Measurements from ENCODE around the gene ESPN. TPM values are rescaled to one million over a fixed set of nuclear protein-coding genes. Genes with fewer than 3 reads are reported as not detected.

Gene ESPN
- total RNA-seq, 2 experiments from 2014 or later = 0.83 to 0.99 TPM

DNA sequence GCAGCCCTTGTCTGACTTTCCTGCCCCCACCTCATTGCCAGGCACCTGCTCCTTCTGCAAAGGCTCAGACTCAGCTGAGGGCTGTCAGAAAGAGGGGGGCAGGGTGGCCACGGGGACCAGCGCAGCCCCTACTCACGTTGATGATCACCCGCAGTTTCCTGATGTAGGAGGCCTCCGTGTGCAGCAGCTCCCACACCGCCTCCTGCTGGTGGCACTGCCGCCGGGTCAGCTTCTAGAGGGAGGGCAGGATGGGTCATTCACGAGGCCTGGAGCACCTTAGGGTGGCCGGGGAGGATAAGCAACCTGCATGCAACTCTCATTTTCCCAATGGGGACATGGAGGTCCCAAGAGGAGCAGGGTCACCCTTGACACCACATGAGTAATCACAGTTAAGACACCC, 47.8 kb downstream of the ESPN start:
- ATAC-seq (no peak), DNase-seq (no peak)
- Mint-ChIP-seq H3K27me3 (no peaks in the 10 kb centered on the region), H3K4me1 (ENCODE audit: low read depth) (peaks cover 2% of the 10 kb centered on the region), H3K27ac (no peak overlapping the region), H3K9me3 (no peaks in the 10 kb centered on the region), H3K36me3 (ENCODE audit: low read depth) (no peaks in the 10 kb centered on the region), H3K4me3 (no peak overlapping the region)
- TF ChIP-seq CTCF (IDR thresholded peaks at IDR 0.05) = peak; percentile 28
- intact Hi-C loops (cut with micrococcal nuclease) = no loop called here
- POLR2A ChIA-PET = no interaction called here
- CTCF ChIA-PET = interaction anchor here (0.8 to 2.6 kb wide), 9 partner anchors 9 to 49 kb away, joined by 3 to 10 read pairs (median 4); no protein-coding TSS in a partner anchor

GRCh38 chr1:6473156-6473555, 48.6 kb downstream of the ESPN start:
- Mint-ChIP-seq H3K27me3 (no peaks in the 10 kb centered on the region), H3K4me3 (no peak overlapping the region), H3K4me1 (ENCODE audit: low read depth) (peaks cover 2% of the 10 kb centered on the region), H3K36me3 (ENCODE audit: low read depth) (no peaks in the 10 kb centered on the region), H3K9me3 (no peaks in the 10 kb centered on the region), H3K27ac (no peak overlapping the region)
- DNase-seq (no peak), ATAC-seq (no peak)
- no peak for TF ChIP-seq CTCF (IDR thresholded peaks at IDR 0.05)
- intact Hi-C loops (cut with micrococcal nuclease) = no loop called here
- CTCF ChIA-PET = interaction anchor here (0.7 to 2.6 kb wide), 7 partner anchors 8 to 59 kb away, joined by 3 to 10 read pairs (median 4); no protein-coding TSS in a partner anchor
- POLR2A ChIA-PET = no interaction called here

DNA sequence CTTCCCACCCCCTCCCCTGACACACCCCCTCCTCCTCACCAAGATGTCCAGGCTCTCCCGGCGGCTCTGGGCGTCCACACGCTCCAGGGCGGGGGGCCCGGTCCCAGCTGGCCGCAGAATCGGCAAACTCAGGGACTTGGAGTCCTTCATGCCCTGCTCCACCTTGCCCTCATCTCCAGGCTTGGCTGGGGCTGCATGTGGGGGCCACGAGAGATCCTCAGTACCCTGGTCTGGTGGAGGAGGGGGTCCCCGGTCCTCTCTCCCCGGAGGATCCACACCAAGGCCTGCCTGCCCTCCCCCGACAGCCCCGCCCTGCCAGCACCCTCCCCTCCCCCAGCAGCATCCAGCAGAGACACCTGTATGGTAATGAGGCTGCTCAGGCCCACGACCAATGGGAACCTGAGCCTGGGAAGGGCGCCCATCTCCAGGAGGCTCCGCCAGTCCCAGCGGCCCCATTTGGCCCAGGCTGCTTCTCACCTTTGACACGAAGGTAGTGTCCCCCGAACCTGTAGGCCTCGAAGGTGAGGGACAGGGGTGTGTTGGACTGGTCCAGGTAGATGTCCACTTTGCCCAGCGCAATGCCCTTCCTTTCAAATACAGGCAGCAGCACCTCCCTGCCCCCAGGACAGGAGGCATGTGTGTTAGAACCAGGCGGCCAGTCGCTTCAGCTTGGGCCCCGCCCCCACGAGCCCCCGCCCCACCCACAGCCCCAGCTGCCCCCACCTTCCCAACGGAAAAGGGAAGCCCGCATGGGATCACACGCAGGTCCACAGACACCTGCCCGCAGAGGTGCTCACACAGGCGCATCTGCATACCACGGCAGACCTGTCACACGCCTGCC, 49.6 kb downstream of the ESPN start:
- ChIA-PET CTCF (interaction anchor here (0.7 to 2.6 kb wide), 5 partner anchors 9 to 60 kb away, joined by 3 to 10 read pairs (median 3); no protein-coding TSS in a partner anchor), POLR2A (no interaction called here)
- intact Hi-C loops (cut with micrococcal nuclease) = no loop called here
- Mint-ChIP-seq H3K27ac (no peak overlapping the region), H3K4me1 (ENCODE audit: low read depth) (peaks cover 2% of the 10 kb centered on the region), H3K36me3 (ENCODE audit: low read depth) (no peaks in the 10 kb centered on the region), H3K4me3 (no peak overlapping the region), H3K9me3 (no peaks in the 10 kb centered on the region), H3K27me3 (no peaks in the 10 kb centered on the region)
- DNase-seq = no peak
- ATAC-seq = no peak
- TF ChIP-seq CTCF (IDR thresholded peaks at IDR 0.05) = no peak

DNA sequence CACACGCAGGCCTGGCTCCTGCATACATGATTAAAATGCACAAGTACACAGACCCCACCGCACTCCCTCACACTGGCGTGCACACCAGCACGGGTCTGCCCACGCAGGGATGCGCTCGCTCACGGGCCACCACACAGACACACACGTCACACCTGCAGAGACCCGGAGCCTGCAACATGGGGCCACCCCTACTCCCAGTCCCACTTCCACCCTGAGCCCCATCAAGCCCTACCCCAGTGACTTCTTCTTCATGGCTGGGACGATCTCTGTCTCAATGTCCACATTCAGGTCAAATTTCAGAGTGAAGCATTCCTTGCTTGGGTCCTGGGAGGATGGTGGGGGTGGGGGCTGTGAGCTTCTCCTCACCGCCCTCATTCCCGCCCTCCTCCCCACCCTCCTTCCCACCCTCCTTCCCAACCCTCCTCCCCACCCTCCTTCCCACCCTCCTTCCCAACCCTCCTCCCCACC, 50.3 kb downstream of the ESPN start:
- no peaks in the 10 kb centered on the region for H3K27me3 Mint-ChIP-seq
- no peaks in the 10 kb centered on the region for H3K9me3 Mint-ChIP-seq
- POLR2A ChIA-PET = interaction anchor here (0.7 kb wide), 1 partner anchor 10 kb away, joined by 3 read pairs; no protein-coding TSS in a partner anchor
- CTCF ChIA-PET = interaction anchor here (1.4 kb wide), 1 partner anchor 8 kb away, joined by 3 read pairs; no protein-coding TSS in a partner anchor
- H3K36me3 Mint-ChIP-seq (ENCODE audit: low read depth) = no peaks in the 10 kb centered on the region
- H3K4me3 Mint-ChIP-seq = no peak overlapping the region
- no peak for TF ChIP-seq CTCF (IDR thresholded peaks at IDR 0.05)
- H3K27ac Mint-ChIP-seq = no peak overlapping the region
- H3K4me1 Mint-ChIP-seq (ENCODE audit: low read depth) = peaks cover 2% of the 10 kb centered on the region
- no peak for DNase-seq
- intact Hi-C loops (cut with micrococcal nuclease) = no loop called here
- no peak for ATAC-seq
